ENCODE data around the gene NENF.

NENF gene

DNA sequence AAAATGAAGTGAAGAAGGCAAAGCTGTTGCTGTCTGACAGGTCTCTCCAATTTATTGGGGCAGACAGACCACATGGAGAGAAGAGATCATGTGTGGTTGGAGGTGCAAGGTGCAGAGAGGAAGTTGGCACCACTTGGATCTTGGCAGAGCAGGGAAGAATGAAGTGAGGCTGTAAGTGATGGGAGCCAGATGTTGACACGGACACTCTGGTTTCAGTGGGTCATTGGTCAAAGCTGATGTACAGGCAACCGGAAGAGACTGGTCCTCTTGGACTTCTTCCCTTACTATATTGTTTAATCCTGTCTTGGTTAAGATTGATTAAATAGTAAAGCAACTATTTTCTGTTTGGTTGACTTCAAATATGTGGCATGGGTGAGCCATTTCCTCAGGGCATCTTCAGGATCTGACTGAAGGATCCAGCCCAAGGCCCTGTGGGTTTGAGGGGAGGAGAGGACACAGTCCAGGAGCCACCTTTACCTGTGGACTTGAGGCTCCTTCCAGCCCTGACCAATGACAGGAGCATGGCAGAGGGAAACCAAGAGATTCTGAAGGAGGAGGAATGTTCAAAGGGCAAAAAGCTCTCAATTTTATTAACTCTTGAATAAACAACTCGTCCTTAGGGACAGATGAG lies 49.4 kb downstream of the NENF start:
- no peak for DNase-seq (ENCODE audit: low read depth in 2 of 2)

DNA sequence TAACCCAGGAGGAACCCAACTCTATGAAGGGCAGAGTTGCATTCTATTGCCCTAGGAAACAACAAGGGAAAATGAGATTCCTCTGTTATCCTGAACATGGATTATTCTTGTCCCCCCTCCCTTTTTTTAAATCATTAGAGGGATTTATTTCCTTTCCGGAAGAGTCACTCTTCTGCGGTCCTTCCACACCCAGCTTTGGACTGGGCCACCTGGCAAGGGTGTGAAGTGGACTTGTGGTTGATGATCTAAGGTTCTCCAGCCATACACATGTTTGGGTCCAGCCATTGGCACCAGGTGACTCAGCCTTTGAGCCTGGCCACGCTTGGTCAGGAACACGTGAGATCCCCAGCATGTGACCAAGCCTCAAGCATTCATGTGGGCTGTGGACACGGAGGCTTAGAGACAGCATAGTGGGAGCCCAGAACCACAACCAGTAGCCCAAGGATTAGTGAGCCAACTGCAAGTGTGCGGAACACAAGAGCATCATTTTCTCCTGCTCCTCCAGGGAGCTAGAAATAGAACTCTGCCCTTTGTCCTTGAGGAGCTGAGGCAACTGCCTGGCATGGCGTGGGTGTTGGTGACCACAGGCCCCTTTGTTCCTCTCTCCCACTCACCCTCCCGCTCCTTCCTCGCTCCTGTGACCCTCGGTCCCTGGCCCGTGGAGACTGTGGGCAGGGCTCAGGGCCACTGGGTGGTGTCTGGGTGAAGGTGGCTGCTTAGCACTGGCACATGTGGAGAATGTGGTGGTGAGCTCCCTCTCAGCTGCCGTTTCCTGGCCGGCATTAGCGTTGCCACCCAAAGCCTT lies 50.1 kb downstream of the NENF start:
- DNase-seq (ENCODE audit: low read depth in 2 of 2), result no peak

DNA sequence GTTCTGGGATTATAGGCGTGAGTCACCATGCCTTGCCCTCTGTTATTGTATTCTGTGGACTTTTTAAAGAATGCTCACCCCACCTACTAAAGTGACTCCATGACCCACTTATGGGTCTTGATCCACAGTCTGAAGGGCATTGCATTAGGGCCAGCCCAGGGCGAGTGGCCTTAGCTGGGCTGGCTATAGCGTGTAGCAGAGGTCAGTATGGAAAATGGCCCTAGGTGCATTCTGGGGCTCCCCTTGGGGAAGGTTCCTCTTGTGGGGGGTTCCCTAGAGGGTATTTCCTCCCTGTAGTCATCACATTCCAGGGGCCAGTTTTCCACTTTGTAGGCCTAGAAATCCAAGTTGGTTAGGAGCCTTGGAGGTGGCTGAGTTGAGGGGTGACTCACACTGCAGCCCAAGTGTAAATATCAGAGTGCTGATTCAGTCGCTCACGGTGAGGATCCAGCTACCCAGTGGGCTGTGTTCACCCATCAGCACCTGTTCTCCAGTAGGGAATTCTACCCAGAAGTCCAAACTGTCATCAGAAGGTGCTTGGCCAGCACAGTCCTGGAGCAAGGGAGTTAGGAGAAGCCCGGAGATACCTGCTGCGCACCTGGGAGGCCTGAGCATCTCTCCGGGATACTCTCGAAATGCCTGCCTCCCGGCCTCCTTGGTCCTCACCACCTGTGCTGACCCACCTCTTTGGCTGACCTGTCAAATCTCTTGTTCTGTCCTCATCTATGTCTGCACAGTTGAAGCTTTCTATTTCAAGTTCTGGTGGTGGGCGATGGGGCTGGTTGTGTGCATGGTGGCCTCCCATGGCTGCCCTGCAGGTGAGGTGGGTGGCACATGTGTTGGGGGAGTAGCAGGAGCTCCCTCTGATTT lies 52.2 kb downstream of the NENF start:
- no peak for DNase-seq (ENCODE audit: low read depth in 2 of 2)

DNA sequence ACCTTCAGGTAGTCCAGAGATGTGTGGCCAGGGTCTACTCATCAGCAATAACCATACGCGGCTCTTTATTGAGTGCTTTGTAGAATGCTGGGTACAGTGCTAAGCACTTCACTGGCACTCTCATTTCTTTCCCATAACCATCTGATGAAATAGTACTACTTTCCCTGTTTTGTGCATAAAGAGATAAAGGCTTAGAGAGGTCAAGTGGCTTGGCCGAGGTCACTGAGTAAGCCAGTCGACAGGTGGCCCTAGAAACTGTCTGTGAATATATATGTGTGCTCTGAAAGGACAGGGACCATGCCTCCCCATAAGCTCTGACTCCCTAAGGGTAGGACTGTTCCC lies 52.8 kb downstream of the NENF start:
- no peak for DNase-seq (ENCODE audit: low read depth in 2 of 2)

DNA sequence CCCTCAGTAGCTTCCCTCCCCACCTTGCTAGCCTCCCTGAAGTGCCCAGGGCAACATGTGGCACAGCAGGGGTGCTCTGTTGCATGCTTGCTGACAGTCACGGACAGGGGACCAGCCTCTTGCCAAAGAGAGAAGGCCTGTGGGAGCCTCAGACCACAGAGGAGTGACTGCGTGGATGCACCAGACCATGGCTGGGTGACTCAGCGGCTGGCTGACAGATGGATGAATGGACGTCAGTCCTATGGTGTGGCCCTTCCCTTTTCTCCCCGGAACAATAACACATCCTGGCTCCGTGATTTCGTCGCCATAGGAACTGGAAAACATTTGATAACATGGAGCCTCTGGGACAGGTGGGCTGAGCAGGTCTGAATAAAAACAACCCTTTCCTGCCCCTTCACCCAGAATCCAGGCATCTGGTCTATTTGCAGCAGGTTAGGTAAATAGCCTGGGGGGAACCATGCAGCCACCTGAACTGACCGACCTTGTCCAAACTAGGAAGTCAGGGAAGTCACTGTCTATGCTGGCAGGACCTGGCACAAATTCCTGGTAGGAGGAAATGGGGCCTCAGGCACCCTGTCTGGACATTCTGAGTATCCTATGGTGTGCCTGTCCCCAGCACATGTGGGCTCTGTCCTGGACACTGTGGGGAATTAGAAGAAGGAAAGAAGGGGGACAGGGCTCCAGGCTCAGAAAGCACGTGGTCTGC lies 53.3 kb downstream of the NENF start:
- DNase-seq (ENCODE audit: low read depth in 2 of 2), result no peak

DNA sequence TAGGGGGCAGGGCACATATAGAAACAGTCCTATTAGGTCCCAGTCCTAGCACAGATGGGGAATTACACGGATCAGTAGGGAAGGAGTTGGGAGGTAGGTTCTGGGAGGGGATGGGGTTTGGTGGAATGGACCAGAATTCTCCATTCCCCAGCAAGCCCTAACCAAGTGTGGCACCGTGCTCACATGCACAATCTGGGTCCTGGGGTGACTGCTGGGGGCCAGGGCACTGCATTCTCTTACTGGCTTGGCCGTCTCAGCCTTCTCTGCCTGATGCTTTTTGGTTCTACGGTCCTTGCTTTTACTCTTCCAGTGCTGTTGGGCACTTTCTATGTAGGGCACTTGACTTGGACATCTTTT lies 53.9 kb downstream of the NENF start:
- DNase-seq (ENCODE audit: low read depth in 2 of 2), result no peak

DNA sequence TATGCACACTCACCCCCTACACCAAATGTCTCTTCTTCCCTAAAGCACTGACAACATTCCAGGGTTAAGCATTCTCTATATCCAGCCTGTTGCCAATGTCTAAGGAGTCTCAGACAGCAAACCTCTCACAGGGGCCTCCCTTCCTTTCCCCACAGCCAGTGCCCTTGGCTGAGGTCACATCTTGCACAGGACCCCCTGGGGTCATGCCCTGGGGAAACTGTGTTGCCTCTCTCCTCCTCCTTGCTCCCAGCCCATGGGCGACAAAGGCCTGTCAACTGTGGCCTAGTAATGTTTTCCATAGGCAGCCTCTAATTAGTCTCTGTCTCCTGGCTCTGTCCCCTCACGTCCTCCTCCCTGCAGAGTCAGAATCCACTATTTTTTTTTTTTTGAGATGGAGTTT lies 54.6 kb downstream of the NENF start:
- DNase-seq (ENCODE audit: low read depth in 2 of 2), result no peak

DNA sequence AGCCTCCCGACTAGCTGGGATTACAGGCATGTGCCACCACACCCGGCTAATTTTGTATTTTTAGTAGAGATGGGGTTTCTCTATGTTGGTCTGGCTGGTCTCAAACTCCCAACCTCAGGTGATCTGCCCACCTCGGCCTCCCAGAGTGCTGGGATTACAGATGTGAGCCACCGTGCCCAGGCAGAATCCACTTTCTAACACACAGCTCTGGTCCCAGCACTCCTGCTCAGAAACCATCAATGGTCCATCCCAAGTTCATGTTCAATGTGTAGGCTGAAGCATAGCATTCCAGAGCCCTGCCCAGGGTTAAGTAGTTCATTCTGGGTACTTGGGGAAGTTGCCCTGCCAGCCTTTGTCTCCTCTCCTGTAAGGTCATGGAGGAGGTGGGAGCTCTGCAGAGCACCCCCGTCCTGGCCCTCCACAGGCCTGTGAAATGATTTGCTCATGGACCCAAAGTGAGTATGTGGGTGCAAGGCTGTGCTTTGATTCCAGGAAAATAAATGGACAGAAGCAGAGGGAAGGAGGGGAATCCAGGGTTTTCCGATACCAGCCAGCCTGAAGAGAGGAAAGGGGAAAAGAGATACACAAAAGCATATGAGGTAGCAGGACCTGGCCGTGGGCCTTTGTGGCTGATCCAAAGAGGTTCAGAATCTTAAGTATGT lies 55.2 kb downstream of the NENF start:
- DNase-seq (ENCODE audit: low read depth in 2 of 2), result no peak

DNA sequence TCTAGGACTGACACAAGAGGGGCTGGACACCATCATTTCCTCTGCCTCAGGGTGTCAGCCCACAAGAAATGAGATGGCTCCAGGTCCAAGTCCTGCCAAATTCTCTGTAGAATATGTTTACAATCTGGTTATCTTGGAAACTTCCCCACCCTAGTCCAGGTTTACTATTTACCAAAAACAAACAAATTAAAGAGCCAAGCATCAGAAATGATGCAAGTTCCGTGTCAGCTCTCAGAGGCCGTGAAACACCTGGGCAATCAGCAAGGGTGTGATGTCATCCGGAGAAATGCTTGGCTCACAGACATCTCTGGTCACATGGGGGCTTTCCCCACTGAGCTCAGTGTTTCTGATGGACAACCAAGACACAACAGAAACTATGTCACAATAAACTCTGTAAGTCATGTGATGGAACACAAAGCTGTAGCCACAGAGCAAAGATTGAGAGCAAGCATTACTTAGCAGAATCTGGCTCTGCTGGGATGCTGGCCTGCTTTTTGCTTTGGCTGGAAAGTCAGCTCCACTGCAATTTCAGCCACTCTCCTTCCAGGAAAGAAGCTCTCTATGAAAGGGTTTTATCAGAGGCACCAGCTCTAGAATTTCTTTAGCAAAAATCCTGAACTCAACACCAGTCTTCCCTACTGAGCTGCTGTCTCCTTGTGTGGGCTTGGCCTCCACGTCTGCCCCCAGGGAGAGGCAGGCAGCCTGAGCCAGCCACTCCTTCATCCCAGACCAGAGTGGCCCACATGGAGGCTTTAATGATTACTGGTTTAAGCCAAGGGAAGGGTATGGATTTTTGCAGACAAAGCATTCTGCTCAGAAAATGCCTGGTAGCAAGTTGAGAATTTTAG lies 55.9 kb downstream of the NENF start:
- DNase-seq (ENCODE audit: low read depth in 2 of 2), result no peak

DNA sequence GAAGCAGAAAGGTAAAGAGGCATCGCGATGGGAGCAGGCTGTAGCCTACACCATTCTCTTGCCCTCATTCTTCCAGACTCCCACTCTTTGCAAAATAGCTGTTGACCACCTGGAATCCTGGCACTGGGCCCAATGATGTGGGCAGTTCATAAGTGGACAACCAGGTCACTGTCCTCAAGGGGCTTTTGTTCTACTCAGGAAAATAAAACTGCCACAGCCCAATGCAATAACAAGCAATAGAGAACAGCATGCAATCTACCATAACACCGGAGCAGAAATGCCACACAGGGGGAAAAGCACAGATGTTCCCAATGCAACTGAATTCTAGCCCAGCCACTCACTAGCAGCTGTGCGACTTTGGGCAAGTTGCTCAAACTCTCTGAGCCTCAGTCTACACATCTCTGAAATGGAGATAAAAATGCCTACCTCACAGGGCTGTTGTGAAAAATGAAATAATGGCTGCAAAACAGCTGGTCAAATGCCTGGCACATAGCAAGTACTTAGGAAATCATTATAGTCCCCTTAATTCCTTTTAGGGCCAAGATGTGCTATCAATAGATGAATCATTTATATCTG lies 56.7 kb downstream of the NENF start:
- no peak for DNase-seq (ENCODE audit: low read depth in 2 of 2)

DNA sequence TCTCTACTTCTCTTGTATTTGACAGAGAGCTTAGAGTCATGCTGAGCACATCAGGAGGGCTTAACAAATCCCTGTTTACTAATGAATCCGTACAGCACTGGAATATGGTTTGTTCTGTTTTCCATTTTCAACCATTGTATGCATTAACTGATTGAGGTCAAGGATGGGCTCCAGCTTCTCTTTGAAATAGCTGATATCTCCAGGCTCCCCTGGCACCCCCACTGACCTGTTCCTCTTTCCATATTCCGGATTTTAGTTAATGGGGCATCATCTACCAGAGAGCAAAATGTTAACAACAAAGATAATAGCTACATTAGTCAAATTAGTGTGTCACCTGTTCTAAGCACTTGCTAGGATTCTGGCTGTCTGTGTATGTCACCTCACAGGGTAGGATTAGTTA lies 57.6 kb downstream of the NENF start:
- no peak for DNase-seq (ENCODE audit: low read depth in 2 of 2)

DNA sequence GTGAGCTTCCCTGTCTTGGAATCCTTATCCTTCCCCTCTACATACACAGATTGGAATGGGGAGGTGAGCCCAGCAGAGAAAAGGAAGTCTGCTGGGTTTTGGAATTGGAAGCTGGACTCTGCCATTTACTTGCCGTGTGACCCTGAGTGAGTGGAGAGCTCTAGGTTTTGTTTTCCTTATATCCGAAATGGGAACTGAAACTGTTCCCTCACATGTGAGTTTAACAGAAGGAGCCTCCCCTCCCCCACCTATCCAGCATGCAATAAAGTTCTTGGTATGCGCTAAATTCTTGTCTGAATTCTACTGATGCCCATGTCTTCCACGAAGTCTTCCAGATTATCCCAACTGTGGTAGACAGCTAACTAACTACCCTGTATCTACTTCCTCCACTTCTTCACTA lies 58.7 kb downstream of the NENF start:
- no peak for DNase-seq (ENCODE audit: low read depth in 2 of 2)
